Putamen (tissue), 1 donor: ENCODE measurements around the gene TP73.
"Not testable (repeated sequence)": the region's sequence is repeated elsewhere in the genome, so short reads cannot be mapped to it uniquely, and the experiment has no call there.

Experiments
- DNase-seq: peaks from one replicate; pipeline ENCODE4 v3.0.0-alpha.2; 2016; ENCODE audit warnings: low spot score

Gene TP73

GRCh38 chr1:3618881-3619671 is 33.2 kb upstream of the TP73 start:
- DNase-seq, result peak; percentile 74

- no peak for DNase-seq
Observed at GRCh38 chr1:3620708-3621107, 31.6 kb upstream of the TP73 start.

GRCh38 chr1:3621151-3621671 is 31.1 kb upstream of the TP73 start:
- DNase-seq, result not testable (repeated sequence)

GRCh38 chr1:3622102-3622501 is 30.2 kb upstream of the TP73 start:
- DNase-seq, result not testable (repeated sequence)

GRCh38 chr1:3623441-3624199 is 28.7 kb upstream of the TP73 start:
- DNase-seq, result no peak

- DNase-seq, result peak; percentile 97
Observed at GRCh38 chr1:3624200-3625136, 27.8 kb upstream of the TP73 start, which contains the start of gene TPRG1L. Gene TPRG1L, plus strand, starts transcription at chr1:3625015. Its CDS starts 58 bp downstream, at chr1:3625073.

GRCh38 chr1:3625151-3625907 is 27.0 kb upstream of the TP73 start:
- no peak for DNase-seq

GRCh38 chr1:3626025-3626424 is 26.3 kb upstream of the TP73 start:
- DNase-seq, result no peak

- DNase-seq, result no peak
Observed at GRCh38 chr1:3627515-3628253, 24.6 kb upstream of the TP73 start.

GRCh38 chr1:3628445-3628844 is 23.9 kb upstream of the TP73 start:
- DNase-seq, result no peak

- DNase-seq, result no peak
Observed at GRCh38 chr1:3629561-3630160, 22.7 kb upstream of the TP73 start.

GRCh38 chr1:3630161-3630611 is 22.1 kb upstream of the TP73 start:
- no peak for DNase-seq

GRCh38 chr1:3630914-3631313 is 21.4 kb upstream of the TP73 start:
- no peak for DNase-seq

GRCh38 chr1:3631320-3632260 is 20.7 kb upstream of the TP73 start:
- no peak for DNase-seq

GRCh38 chr1:3632298-3632697 is 20.0 kb upstream of the TP73 start:
- no peak for DNase-seq

- no peak for DNase-seq
Observed at GRCh38 chr1:3632716-3633343, 19.5 kb upstream of the TP73 start.

- no peak for DNase-seq
Observed at GRCh38 chr1:3633344-3634058, 18.8 kb upstream of the TP73 start.
